ENCODE measurements around the gene KLHDC7A. TPM values are rescaled to one million over a fixed set of nuclear protein-coding genes. Genes with fewer than 3 reads are reported as not detected.

The KLHDC7A gene
- total and polyA plus RNA-seq, 11 donors, result 0.05 to 0.16 (median 0.12) TPM; not detected in 8

DNA sequence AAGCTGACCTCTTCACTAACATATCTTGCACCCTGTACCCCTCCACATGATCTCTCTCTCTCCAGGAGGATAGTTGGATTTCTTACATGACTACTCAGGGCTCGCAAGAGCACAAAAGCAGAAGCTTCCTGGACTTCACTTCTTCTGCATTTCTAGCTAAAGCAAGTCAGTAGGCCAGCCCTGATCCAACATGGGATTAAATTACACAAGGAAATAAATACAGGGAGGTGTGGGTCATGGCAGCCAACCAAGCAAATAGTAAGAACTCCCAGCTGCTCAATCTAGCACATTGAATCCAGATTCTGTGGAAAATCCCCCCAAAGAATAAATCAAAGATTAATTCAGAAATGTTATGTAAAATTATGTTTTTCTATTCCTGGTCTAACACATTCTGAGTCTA is 33.3 kb downstream of the KLHDC7A start:
- peaks cover 0 to 20% (median 0%) of the 10 kb centered on the region in 9 donors for H3K27me3 ChIP-seq
- H3K36me3 ChIP-seq, result no peaks in the 10 kb centered on the region
- no peak overlapping the region for H3K4me3 ChIP-seq
- no peak for ATAC-seq
- no peaks in the 10 kb centered on the region for H3K4me1 ChIP-seq
- intact Hi-C loops (cut with DNase I), result no loop called here
- TF ChIP-seq, protein P1, sequence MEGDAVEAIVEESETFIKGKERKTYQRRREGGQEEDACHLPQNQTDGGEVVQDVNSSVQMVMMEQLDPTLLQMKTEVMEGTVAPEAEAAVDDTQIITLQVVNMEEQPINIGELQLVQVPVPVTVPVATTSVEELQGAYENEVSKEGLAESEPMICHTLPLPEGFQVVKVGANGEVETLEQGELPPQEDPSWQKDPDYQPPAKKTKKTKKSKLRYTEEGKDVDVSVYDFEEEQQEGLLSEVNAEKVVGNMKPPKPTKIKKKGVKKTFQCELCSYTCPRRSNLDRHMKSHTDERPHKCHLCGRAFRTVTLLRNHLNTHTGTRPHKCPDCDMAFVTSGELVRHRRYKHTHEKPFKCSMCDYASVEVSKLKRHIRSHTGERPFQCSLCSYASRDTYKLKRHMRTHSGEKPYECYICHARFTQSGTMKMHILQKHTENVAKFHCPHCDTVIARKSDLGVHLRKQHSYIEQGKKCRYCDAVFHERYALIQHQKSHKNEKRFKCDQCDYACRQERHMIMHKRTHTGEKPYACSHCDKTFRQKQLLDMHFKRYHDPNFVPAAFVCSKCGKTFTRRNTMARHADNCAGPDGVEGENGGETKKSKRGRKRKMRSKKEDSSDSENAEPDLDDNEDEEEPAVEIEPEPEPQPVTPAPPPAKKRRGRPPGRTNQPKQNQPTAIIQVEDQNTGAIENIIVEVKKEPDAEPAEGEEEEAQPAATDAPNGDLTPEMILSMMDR (IDR thresholded peaks at IDR 0.05), result no peak
- TF ChIP-seq POLR2A (IDR thresholded peaks at IDR 0.05), result no peak
- no peak for DNase-seq
- 67 to 85% (median 76%) methylated on average over 1 of the region's 1 CpG for WGBS, 4 donors
- H3K9me3 ChIP-seq, result peaks cover 0 to 38% (median 17%) of the 10 kb centered on the region in 12 donors
- no peak overlapping the region for H3K27ac ChIP-seq

DNA sequence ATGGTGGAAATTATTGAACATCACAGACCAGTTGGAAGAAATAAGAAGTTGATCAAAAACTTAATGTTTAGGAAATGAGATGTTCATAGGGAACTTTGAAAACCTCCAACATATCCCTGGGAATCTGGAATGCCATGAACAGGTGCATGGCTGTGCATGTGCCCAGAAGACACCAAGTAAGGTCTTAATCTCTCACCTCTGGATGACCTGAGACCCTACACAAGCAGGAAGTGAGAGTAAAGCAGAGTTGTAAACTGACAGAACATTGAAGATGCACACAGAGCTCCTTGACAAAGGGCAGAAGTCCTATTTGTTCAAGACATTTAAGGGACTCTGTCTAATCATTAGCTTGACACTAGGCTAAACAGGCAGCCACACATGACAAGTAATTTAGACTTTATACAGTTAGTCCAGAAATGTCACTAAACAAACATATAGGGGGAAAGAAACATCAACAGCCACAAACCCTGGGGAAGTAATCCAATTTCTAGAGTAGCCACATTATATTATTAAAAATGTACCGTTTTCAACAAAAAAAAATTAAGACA is 34.5 kb downstream of the KLHDC7A start:
- intact Hi-C loops (cut with DNase I), result no loop called here
- Histone ChIP-seq H3K27me3 (peaks cover 0 to 20% (median 0%) of the 10 kb centered on the region in 9 donors), H3K4me3 (no peak overlapping the region), H3K4me1 (no peaks in the 10 kb centered on the region), H3K9me3 (peaks cover 0 to 38% (median 17%) of the 10 kb centered on the region in 12 donors), H3K36me3 (no peaks in the 10 kb centered on the region), H3K27ac (no peak overlapping the region)
- DNase-seq (no peak), ATAC-seq (no peak)
- WGBS, 4 donors, result 60 to 71% (median 66%) methylated on average over 1 of the region's 1 CpG
- TF ChIP-seq, protein P1 (IDR thresholded peaks at IDR 0.05), result no peak
- TF ChIP-seq POLR2A (IDR thresholded peaks at IDR 0.05), result no peak

DNA sequence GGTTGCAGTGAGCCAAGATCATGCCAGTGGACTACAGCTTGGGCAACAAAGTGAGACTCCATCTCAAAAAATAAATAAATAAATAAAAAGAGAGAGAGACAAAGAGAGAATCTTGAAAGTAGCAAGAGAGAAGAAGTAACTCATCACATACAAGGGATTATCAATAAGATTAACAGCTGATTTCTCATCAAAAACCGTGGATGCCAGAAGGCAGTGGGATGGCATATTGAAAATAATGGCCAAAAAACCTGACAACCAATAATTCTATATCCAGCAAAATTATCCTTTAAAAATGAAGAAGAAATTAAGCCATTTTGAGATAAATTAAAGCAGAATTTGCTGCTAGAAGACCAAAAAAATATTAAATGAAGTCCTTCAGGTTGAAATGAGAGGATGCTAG is 35.7 kb downstream of the KLHDC7A start:
- H3K4me1 ChIP-seq, result no peaks in the 10 kb centered on the region
- DNase-seq, result no peak
- 52 to 69% (median 62%) methylated on average over 1 of the region's 1 CpG for WGBS, 4 donors
- peaks cover 0 to 38% (median 17%) of the 10 kb centered on the region in 12 donors for H3K9me3 ChIP-seq
- TF ChIP-seq, protein P1 (IDR thresholded peaks at IDR 0.05), result no peak
- H3K4me3 ChIP-seq, result no peak overlapping the region
- no peaks in the 10 kb centered on the region for H3K36me3 ChIP-seq
- H3K27me3 ChIP-seq, result peaks cover 0 to 14% (median 0%) of the 10 kb centered on the region in 9 donors
- no peak for ATAC-seq
- intact Hi-C loops (cut with DNase I), result no loop called here
- no peak overlapping the region for H3K27ac ChIP-seq

DNA sequence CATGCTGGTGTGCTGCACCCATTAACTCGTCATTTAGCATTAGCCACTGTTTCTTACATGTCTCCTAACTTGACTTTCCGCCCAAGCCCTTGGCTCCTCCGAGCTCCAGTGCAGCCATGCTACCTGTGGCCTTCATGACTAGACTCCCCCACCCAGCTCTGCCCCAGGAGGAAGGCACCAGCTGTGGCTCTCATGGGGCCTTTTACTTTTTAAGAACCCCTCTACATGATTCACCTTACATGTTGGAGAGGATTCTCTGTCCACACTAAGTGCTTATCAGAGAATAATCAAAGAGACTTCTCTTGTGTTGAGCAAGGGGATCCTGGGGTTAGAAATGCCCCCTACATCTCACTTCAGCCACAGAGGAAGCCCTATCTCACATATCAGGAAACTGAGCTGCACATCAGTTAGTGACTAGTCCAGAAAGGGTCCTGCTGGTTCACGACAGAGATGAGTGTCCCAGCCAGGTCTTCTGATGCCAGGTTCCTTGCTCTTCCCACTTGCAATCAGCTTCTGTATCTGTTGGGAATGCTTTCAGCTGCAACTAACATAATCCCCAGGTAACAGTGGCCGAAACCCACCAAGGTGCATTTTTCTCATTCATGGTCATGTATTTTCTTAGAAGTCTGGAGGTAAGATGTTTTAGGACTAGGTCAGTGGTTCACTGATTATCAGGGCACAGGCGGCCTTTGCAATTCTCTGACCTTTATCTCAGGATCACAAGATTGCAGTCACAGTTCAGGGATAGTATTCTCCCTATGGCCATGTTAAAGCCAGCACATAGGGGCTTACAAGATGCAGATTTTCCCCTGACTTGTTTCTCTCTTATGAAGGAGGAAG is 45.9 kb downstream of the KLHDC7A start:
- 64 to 75% (median 74%) methylated on average over 5 to 6 of the region's 6 CpGs for WGBS, 4 donors
- Histone ChIP-seq H3K9me3 (peaks cover 0 to 5% (median 0%) of the 10 kb centered on the region in 12 donors), H3K4me3 (no peak overlapping the region), H3K27ac (no peak overlapping the region), H3K27me3 (peaks cover 0 to 17% (median 4%) of the 10 kb centered on the region in 9 donors), H3K36me3 (no peaks in the 10 kb centered on the region), H3K4me1 (no peaks in the 10 kb centered on the region)
- DNase-seq (no peak), ATAC-seq (no peak)
- no peak for TF ChIP-seq POLR2A (IDR thresholded peaks at IDR 0.05)
- TF ChIP-seq, protein P1 (IDR thresholded peaks at IDR 0.05), result no peak
- intact Hi-C loops (cut with DNase I), result no loop called here

All from heart left ventricle (tissue), 16 donors.